ENCODE data around the gene FDXR. TPM values are rescaled to one million over a fixed set of nuclear protein-coding genes. Genes with fewer than 3 reads are reported as not detected.

FDXR gene
- total RNA-seq, 1 experiment from 2014 or later, result 3.4 TPM

GRCh38 chr17:74898376-74898946 lies 25.7 kb upstream of the FDXR start:
- no peak for DNase-seq (ENCODE audit: low read depth)

- no peak for DNase-seq (ENCODE audit: low read depth)
Measured at GRCh38 chr17:74893936-74894671, 21.3 kb upstream of the FDXR start.

DNA sequence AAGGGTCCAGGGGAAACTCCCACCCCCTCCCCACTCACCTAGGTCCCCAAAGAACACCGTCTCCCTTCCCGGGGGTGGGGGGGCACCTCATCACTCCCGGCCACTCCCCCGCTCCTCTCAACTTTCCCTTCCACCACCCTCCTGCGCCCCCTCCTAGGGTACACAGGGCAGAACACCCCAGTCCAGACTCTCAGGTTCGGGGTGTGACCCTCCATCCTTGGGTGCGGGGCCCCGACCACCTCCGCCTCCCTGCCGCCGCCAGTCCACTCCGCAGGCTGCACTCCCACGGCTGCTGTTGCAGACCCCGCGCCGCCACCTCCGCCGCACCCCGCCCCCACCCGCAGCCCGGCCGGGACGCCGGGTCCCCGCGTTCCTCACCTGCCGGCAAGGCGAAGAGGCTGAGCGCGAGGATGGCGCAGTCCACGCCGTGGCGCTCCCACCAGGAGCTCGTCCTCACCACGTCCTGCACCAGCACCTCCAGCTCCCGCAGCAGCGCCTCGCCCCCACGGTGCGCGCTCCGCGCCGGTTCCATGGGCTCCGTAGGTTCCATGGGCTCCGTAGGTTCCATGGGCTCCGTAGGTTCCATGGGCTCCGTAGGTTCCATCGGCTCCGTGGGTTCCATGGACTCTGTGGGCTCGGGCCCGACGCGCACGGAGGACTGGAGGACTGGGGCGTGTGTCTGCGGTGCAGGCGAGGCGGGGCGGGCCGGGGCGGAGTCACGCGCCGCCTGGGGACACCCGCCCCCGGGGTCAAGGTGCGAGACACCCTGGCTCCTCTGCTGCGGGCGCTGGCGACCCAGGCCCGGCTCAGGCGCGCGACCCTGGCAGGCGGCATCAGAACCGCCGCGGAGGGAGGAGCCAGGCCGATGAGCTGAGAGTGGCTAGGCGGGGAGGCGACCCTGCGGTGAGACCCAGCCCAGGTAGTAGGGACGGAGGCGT lies 20.4 kb upstream of the FDXR start, which contains the start of gene FADS6:
Gene FADS6, minus strand, starts transcription at position 660 of the 938 bp plus-strand sequence. Its CDS starts 38 bp downstream, at position 622.
- no peak for DNase-seq (ENCODE audit: low read depth)

GRCh38 chr17:74892013-74892841 lies 19.4 kb upstream of the FDXR start:
- DNase-seq (ENCODE audit: low read depth), result no peak

GRCh38 chr17:74890554-74890953 lies 17.8 kb upstream of the FDXR start:
- no peak for DNase-seq (ENCODE audit: low read depth)

DNA sequence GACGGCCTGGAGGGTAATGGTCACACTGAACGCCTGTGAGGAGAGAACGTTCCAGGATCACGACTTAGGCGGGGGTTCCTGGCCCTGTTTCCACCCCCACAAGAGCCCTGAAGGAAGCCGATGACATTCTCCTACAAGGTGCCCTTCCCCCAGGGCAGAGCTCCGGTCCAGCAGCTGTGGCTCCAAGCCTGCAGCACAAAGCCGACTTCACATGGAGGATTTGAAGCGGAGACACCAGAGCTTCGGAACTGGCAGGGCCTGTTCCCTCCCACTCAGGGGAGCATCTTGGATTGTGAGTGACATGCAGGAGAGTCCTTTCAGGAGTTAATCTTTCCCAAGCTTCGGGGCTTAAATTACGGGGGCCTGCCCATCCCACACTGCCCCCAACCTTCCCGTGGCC lies 15.7 kb upstream of the FDXR start:
- DNase-seq (ENCODE audit: low read depth), result no peak

- no peak for DNase-seq (ENCODE audit: low read depth)
Measured at GRCh38 chr17:74883241-74883745, 10.5 kb upstream of the FDXR start.

DNA sequence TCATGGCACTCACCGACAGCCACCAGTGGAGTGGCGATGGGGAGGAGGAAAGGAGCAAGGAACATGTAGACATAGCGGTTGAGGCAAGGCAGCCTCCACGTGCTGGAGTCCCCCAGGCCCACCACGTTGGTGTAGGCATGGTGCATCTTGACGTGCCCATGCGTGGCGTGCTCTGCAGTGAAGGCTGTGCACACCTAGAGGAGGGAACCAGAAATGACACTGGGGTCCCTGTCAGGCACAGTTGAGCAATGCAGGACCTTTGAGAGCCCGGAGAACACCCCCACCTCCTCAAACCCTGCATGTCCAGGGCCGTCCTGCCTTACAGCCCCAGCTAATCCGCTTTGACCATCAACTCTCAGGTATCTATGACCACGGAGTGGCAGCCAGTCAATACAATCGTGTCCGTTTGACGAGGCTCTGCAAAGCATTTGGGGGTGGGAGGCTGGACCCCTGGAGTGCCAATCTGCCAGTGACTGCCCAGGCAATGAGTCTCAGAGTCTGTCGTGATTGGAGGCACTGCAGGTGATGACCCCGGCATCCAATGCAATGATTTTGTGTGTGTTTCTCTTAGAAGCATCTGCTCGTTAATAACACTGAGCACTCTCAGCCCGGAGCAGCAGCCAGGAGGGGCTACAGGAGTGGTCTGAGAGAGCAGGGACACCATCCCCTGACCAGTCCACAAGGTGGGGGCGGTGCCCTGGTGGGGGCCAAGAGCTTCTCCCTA lies 9.9 kb upstream of the FDXR start:
- DNase-seq (ENCODE audit: low read depth), result no peak

GRCh38 chr17:74881073-74881472 lies 8.3 kb upstream of the FDXR start:
- DNase-seq (ENCODE audit: low read depth), result no peak

- no peak for DNase-seq (ENCODE audit: low read depth)
Measured at GRCh38 chr17:74879308-74879707, 6.5 kb upstream of the FDXR start.

DNA sequence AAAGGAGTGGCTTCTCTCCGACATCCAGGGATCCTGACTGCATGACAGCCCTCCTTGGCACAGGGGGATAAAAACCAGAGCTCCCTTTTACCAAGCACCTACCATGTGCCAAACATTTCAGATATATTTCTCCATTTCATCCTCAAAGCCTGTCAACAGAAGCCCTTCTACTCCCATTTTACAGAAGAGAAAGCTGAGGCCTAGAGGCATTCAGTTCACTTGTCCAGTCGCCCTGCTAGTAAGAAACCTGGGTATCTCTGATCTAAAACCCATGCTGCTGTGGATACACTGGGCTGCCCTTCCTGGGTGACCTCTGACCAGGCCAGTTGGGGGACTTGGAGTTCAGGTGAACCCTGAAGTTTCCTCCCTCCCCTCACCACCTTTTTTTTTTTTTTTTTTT lies 5.9 kb upstream of the FDXR start:
- no peak for DNase-seq (ENCODE audit: low read depth)

GRCh38 chr17:74877592-74878548 lies 5.1 kb upstream of the FDXR start:
- peak; percentile 13 for DNase-seq (ENCODE audit: low read depth)

- no peak for DNase-seq (ENCODE audit: low read depth)
Measured at GRCh38 chr17:74875977-74876593, 3.3 kb upstream of the FDXR start.

- DNase-seq (ENCODE audit: low read depth), result no peak
Measured at GRCh38 chr17:74875155-74875976, 2.6 kb upstream of the FDXR start.

- no peak for DNase-seq (ENCODE audit: low read depth)
Measured at GRCh38 chr17:74874615-74875037, 1.8 kb upstream of the FDXR start.

DNA sequence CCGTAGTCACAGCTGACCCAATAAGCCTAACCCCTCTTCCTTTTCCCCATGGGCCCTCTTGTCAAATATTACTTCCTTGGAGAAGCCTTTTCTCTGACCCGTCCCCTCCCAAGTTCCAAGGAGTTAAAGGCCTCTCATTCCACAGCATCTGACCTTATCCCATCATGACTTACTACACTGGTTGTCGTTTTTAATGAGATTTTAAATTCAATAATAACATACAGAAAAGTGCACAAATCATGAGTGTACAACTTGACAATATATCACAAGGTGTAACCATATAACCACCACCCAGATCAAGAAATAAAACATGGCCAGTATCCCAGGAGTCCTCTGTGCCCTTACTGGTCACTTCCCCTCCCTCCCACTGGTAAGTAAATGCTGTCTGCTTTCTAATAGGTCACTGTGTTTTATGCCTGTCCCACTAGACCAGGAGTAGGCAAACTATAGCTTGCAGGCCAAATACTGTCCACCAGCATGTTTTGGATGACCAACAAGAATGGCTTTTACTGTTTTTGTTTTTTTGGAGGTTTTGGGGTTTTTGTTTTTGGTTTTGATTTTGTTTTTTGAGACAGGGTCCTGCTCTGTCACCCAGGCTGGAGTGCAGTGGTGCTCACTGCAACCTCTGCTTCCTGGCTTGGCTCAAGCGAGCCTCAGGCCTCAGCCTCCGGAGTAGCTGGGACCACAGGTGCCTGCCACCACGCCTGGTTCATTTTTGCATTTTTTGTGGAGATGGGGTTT lies 1.2 kb upstream of the FDXR start:
- DNase-seq (ENCODE audit: low read depth), result peak; percentile 30
